Hepatocyte (in vitro differentiated cells): ENCODE results near the gene VWA5B2. TPM values are rescaled to one million over a fixed set of nuclear protein-coding genes. Genes with fewer than 3 reads are reported as not detected.

Experiments used
- DNase-seq: peaks from one replicate; pipeline ENCODE4 v3.0.0-alpha.2; 2016; ENCODE audit warnings: low spot score
- H2AFZ ChIP-seq: fragments of 200-600 bp; sonication (generic); 2 replicates; pipeline ENCODE4 v1.6.0; 2016; ENCODE audit warnings: antibody characterized with exemption, mild to moderate bottlenecking
- H3K27ac ChIP-seq: fragments of 200-600 bp; sonication (generic); 2 replicates; pipeline ENCODE4 v1.5.1; 2016; ENCODE audit warnings: mild to moderate bottlenecking
- H3K27me3 ChIP-seq: fragments of 200-600 bp; sonication (generic); 2 replicates; pipeline ENCODE4 v1.6.1; 2016
- H3K36me3 ChIP-seq: fragments of 200-600 bp; sonication (generic); replicated peaks from 2 replicates; pipeline ENCODE4 v1.5.1; 2016; ENCODE audit warnings: low read depth; ENCODE audit not compliant: insufficient read depth
- H3K4me1 ChIP-seq: fragments of 200-600 bp; sonication (generic); 2 replicates; pipeline ENCODE4 v1.5.1; 2016; ENCODE audit warnings: mild to moderate bottlenecking, moderate library complexity; ENCODE audit not compliant: insufficient read depth
- H3K4me2 ChIP-seq: fragments of 200-600 bp; sonication (generic); 2 replicates; pipeline ENCODE4 v1.6.0; 2016
- H3K4me3 ChIP-seq: fragments of 200-600 bp; sonication (generic); 2 replicates; pipeline ENCODE4 v1.5.1; 2016; ENCODE audit warnings: mild to moderate bottlenecking
- H3K79me2 ChIP-seq: fragments of 200-600 bp; sonication (generic); 2 replicates; pipeline ENCODE4 v1.6.0; 2017; ENCODE audit warnings: mild to moderate bottlenecking
- H3K9me2 ChIP-seq: fragments of 200-600 bp; sonication (generic); replicated peaks from 2 replicates; pipeline ENCODE4 v1.6.0; 2017; ENCODE audit warnings: mild to moderate bottlenecking; ENCODE audit not compliant: insufficient read depth
- H3K9me3 ChIP-seq: fragments of 200-600 bp; sonication (generic); 2 replicates; pipeline ENCODE4 v1.5.1; 2016; ENCODE audit warnings: low read depth, mild to moderate bottlenecking
- H4K20me1 ChIP-seq: fragments of 200-600 bp; sonication (generic); 2 replicates; pipeline ENCODE4 v1.6.0; 2016; ENCODE audit warnings: mild to moderate bottlenecking; ENCODE audit not compliant: insufficient read depth, poor library complexity, severe bottlenecking
- CTCF ChIP-seq: fragments of 200-600 bp; sonication (generic); IDR thresholded peaks from 2 replicates; pipeline ENCODE4 v1.5.1; 2016; ENCODE audit warnings: antibody characterized with exemption, mild to moderate bottlenecking; ENCODE audit not compliant: poor library complexity
- EZH2 ChIP-seq: fragments of 200-600 bp; sonication (generic); IDR thresholded peaks from 2 replicates; pipeline ENCODE4 v1.6.1; 2016; ENCODE audit warnings: antibody characterized with exemption, mild to moderate bottlenecking, borderline replicate concordance
- EZH2phosphoT487 ChIP-seq: fragments of 200-600 bp; sonication (generic); IDR thresholded peaks from one replicate; pipeline ENCODE4 v1.6.1; 2018; ENCODE audit warnings: antibody characterized with exemption, mild to moderate bottlenecking, low read depth, moderate library complexity; ENCODE audit not compliant: unreplicated experiment, severe bottlenecking
- WGBS: methylation state at CpG from one replicate; pipeline ENCODE4 v1.1.6; 2016; ENCODE audit warnings: low lambda C conversion rate; ENCODE audit errors: missing lambda C conversion rate; 5-methylcytosine and 5-hydroxymethylcytosine counted together
- polyA plus RNA-seq: library from polyadenylated mRNA; unstranded; fragments of >200 nt; fragmentation: Nextera tagmentation; extraction: Ambion mirVana; gene quantifications from 2 replicates; pipeline ENCODE4 v1.2.1, GENCODE V29; 2016
- total RNA-seq: library from RNA; depleted of rRNA; stranded (reverse); fragments of >200 nt; gene quantifications from 2 replicates; pipeline ENCODE4 v1.2.3, GENCODE V29; 2014

The VWA5B2 gene
- total and polyA plus RNA-seq, 2 experiments from 2014 or later: 1.0 to 3.2 TPM

GRCh38 chr3:184189421-184189820 lies 40.0 kb upstream of the VWA5B2 start:
- WGBS: 95% methylated on average over 13 of the region's 13 CpGs
- TF ChIP-seq EZH2 (no peak), EZH2phosphoT487 (no peak), CTCF (no peak)
- H4K20me1 ChIP-seq: peaks cover 19% of the 10 kb centered on the region

GRCh38 chr3:184192889-184193288 lies 36.5 kb upstream of the VWA5B2 start:
- Histone ChIP-seq H3K9me2 (no peaks in the 10 kb centered on the region), H3K27ac (no peak overlapping the region), H3K79me2 (peaks cover 29% of the 10 kb centered on the region), H4K20me1 (peaks cover 7% of the 10 kb centered on the region), H3K4me3 (no peak overlapping the region), H3K27me3 (no peaks in the 10 kb centered on the region), H3K9me3 (no peaks in the 10 kb centered on the region), H3K4me1 (no peaks in the 10 kb centered on the region), H2AFZ (no peak overlapping the region), H3K36me3 (no peaks in the 10 kb centered on the region), H3K4me2 (no peak overlapping the region)
- no peak for DNase-seq
- 96% methylated on average over 10 of the region's 10 CpGs for WGBS
- TF ChIP-seq EZH2phosphoT487 (no peak), CTCF (no peak), EZH2 (no peak)

More at GRCh38 chr3:184189421-184189820, 40.0 kb upstream of the VWA5B2 start:
- Histone ChIP-seq H3K9me2 (no peaks in the 10 kb centered on the region), H2AFZ (no peak overlapping the region), H3K79me2 (peaks cover 46% of the 10 kb centered on the region), H3K27me3 (no peaks in the 10 kb centered on the region), H3K27ac (no peak overlapping the region), H3K4me3 (no peak overlapping the region), H3K4me2 (no peak overlapping the region), H3K36me3 (no peaks in the 10 kb centered on the region), H3K4me1 (peaks cover 15% of the 10 kb centered on the region), H3K9me3 (no peaks in the 10 kb centered on the region)
- DNase-seq: no peak

GRCh38 chr3:184193991-184194539 lies 35.3 kb upstream of the VWA5B2 start:
- H3K4me1 ChIP-seq: no peaks in the 10 kb centered on the region
- H3K9me3 ChIP-seq: no peaks in the 10 kb centered on the region
- WGBS: 97% methylated on average over 9 of the region's 9 CpGs

More at GRCh38 chr3:184193991-184194539, 35.3 kb upstream of the VWA5B2 start:
- Histone ChIP-seq H3K79me2 (peaks cover 17% of the 10 kb centered on the region), H3K27ac (no peak overlapping the region), H2AFZ (no peak overlapping the region), H3K27me3 (no peaks in the 10 kb centered on the region), H3K4me2 (no peak overlapping the region), H3K36me3 (no peaks in the 10 kb centered on the region), H3K9me2 (no peaks in the 10 kb centered on the region), H4K20me1 (no peaks in the 10 kb centered on the region), H3K4me3 (no peak overlapping the region)
- no peak for DNase-seq
- no peak for TF ChIP-seq EZH2
- no peak for TF ChIP-seq EZH2phosphoT487
- TF ChIP-seq CTCF: no peak
